ENCODE measurements around the gene TBC1D3C.
"Not testable (repeated sequence)": the region's sequence is repeated elsewhere in the genome, so short reads cannot be mapped to it uniquely, and the experiment has no call there.

GRCh38 chr17:38087344-38087743 lies 18.9 kb upstream of the TBC1D3C start:
- TF ChIP-seq CTCF (IDR thresholded peaks at IDR 0.05); EP300 (IDR thresholded peaks at IDR 0.05); POLR2A (IDR thresholded peaks at IDR 0.05; ENCODE audit: low read depth): not testable (repeated sequence)

Measured in esophagus muscularis mucosa (tissue), 4 donors.